HG02981 (cell line): Measurements from ENCODE around the gene OTOGL.

ENCODE experiments used
- ATAC-seq: cut with Tn5 transposase; IDR thresholded peaks from one replicate; pipeline ENCODE4 v1.9.1; 2021; ENCODE audit warnings: mild to moderate bottlenecking, moderate library complexity; ENCODE audit not compliant: unreplicated experiment

OTOGL gene

GRCh38 chr12:80356097-80356496, 256.8 kb downstream of the OTOGL start:
- ATAC-seq = no peak

DNA sequence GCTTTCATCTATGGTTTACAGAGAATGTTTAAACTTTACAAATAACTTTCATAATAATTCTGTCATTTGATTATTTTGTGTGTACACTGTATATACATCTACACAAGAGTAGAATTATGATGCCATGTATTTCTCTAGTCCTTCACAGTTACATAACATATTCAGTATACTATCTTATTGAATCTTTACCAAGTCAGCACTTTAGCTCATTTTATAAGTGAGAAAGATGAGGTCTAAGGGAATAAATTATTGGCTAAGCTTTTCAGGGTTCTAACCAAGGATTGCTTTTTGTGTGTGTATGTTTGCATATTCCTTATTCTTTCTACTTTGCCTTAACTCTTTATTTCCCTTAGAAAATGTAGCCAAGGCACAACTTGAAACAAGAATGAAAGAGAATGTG, 260.4 kb downstream of the OTOGL start:
- ATAC-seq = no peak

GRCh38 chr12:80364056-80364455, 264.7 kb downstream of the OTOGL start:
- no peak for ATAC-seq

GRCh38 chr12:80373666-80374065, 274.3 kb downstream of the OTOGL start:
- no peak for ATAC-seq

DNA sequence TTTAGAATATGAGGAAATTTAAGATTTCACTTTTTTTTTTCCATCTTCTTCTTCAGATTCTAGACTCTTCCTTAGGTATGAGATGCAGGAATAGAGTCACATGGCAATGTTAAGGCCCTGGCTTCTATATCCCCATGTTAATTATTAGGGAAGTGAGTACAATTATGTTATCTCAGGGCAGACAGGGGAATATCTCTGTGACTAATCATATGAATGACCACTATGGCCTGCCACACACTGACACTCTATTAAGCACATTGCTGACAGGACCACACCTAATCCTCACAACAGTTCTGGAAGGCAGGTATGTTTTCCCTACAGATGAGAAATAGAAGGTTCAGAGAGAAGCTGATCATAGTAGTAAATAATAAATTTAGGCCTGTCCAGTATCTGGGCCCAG, 275.3 kb downstream of the OTOGL start:
- ATAC-seq = no peak

DNA sequence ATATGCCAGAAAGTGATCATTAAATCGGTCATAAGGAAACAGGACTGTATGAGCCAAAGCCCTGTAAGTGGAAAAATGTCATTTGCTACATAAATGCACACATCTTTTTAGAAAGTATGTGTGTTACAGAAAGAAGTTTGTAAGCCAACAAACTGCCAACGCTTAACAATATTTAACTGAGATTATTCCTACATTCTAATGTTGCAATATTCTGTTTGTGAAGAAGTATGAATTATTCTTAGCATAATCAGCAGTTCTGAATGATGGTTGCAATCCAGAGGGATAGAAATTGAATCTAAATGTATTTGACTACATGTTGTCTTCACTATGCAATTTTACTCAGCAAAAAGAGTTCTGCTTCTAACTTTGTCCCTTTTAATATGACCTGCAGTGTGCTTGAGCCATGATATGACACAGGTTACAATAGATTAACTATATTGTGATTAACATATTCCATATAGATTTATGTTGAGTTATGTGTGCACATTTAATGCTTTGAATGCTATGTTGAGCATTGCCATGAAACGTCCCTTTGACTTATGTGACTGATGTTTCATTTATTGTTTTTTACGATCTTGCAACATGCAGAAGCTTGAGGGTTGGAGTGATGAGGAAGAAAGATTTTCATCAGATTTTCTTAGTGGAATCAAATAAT, 277.9 kb downstream of the OTOGL start:
- no peak for ATAC-seq

GRCh38 chr12:80381121-80381520, 281.8 kb downstream of the OTOGL start:
- no peak for ATAC-seq

DNA sequence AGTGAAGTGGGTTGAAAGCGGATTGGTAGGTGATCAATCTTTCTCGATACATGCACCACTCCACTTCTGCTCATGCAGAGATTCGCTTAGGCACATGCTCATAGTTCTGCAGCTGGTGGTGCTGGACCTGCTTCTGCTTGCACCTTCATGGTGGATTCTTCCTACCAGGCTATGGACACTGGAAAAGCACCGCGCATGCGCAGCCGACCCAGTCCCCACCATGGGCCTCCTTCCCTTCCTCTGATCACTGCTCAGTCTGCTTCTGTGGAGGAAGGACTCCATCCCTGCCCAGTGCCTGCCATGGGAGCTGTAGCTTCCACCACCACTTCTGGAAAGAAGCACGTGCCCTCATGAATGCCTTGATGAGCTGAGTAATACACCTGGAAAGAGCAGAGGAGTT, 282.9 kb downstream of the OTOGL start:
- ATAC-seq = no peak

- ATAC-seq = no peak
Measured at GRCh38 chr12:80400571-80400991, 301.2 kb downstream of the OTOGL start.

DNA sequence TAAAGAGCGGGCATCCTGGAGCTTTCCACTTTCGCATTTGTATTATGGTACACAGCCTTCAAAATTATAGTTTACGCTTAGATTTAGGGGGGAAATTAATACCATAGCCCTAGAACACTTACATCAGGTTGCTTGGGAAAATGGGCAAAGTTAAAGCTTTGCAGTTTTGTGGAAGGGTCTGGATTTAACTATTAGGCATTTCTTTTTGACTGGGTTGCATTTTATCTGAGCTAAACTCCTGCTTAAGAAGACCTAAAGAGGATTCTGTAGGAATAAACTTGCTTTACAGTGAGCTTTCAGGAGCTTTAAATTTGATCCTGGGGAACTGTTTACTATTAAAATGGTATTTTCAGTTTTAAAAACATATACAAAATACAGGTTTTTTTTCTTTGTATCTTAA, 301.9 kb downstream of the OTOGL start:
- ATAC-seq = no peak

DNA sequence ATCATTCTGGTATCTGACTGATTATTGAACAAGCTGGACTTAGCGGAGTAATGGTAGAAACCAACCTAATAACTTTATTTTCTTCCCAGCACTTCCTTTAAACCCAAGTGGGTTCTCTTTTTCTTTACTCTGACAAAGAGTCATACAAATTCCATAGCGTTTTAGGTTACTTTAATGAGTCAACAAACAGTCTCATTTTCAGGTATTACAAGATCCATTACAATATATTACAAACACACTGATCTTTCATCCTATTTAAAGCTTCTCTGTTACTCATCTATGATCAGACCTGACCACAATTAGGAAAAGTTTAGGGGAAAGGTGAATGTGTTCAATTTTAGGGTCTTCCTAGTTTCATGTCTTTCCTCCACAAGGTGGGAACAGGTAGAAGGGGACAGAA, 305.3 kb downstream of the OTOGL start:
- ATAC-seq = no peak

- no peak for ATAC-seq
Measured at GRCh38 chr12:80406253-80406652, 306.9 kb downstream of the OTOGL start.

- no peak for ATAC-seq
Measured at GRCh38 chr12:80411787-80412186, 312.4 kb downstream of the OTOGL start.

DNA sequence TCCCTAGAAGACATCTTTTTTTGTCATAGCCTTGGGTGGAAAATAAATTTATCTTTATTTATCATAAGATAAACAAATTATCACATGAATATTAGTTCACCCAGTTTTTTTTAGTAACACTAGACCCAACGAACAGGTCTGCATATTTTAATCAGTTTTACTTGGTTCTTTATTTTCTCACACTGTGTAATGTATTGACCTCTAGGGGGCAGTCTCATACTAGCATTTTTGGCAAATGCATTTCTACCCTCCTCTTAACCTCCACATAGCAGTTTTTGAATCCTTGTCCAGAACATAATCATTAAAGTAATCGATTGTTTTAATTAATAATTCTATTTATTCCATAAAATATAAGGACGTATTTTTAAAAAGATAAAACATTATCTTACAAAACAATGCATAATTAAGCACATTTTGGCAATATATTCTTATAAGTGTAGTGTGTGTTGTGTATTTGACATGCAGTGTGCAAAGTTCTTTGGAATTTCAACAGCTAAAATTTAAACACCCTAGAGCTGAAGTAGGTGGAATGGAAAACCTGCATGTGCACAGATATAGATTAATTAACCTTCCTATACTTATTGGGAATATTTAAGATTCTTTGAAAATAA, 313.1 kb downstream of the OTOGL start:
- ATAC-seq = peak; percentile 77

GRCh38 chr12:80413462-80413861, 314.1 kb downstream of the OTOGL start:
- no peak for ATAC-seq

DNA sequence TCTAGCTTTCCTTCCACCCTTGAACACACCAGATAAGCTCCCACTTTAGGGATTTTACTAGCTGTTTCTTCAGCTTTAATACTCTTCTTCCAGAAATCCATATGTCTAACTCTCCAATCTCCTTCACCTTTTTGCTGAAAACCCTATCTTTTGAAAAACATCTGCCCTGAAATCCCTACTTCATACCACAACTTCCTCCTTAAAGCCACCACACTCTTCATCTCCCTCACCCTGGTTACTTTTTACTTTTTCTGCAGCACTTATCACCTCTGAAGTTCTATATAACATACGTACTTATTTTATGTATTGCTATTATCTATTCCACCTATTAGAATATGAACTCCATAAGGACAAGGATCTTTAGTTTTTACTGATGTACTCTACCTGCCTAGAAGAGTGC, 316.1 kb downstream of the OTOGL start:
- no peak for ATAC-seq

DNA sequence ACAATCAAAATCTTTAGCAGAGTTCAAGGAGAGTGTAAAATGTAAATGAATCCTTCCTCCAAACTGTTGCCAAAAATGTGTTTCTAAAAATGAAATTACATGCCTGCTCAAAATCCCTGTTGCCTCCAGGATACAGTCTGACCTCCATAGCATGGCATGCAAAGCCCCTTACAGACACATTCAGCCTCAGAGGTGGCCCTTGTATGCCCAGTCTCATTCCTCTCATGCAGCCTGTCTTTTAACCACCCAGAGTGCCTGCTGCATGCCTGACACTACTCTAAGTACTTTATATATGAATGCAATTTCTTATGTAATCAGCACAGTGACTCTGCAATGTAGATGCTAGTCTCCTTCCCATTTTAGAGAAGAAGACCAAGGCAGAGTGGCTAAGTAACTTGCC, 320.3 kb downstream of the OTOGL start:
- no peak for ATAC-seq

DNA sequence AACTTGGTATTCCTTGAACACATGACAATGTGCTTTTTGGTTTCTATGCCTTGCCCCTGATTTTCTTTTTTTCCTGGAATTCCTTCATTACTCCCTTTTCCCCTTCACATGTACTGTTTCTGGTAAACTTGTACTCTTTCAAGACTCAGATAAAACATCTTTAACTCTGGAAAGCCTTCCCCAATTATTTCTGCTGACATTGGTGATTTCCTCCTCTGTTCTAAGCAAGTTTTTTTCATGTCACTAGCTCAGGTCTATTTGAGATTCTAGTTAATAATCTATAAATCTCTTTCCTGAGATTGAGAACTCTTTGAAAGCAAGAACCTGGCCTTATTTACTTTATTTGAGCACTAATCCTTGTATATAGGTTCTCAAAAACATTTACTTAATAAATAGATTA, 320.7 kb downstream of the OTOGL start:
- ATAC-seq = no peak

DNA sequence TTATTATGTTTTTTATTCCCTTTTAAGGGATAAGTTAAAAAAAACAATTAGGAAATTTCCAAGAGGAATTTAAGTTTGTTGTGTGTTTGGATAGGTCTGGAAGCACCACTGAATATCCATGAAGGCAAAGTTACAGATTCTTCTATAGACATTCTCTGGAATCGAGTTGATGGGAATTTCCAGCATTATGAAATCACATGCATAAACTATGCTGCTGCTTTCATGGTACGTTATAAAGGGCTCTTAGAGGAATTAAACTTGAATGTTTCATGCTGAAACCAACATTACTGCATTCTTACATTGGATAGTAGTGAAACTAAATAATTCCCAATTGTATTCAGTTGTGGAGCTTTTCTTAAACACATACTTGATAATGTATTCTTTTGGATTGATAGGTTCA, 323.2 kb downstream of the OTOGL start:
- no peak for ATAC-seq
